GM19035 (cell line): Measurements from ENCODE around the gene BABAM2.

ENCODE experiments used
- ATAC-seq: cut with Tn5 transposase; IDR thresholded peaks from one replicate; pipeline ENCODE4 v1.9.1; 2021; ENCODE audit not compliant: unreplicated experiment

Gene BABAM2

DNA sequence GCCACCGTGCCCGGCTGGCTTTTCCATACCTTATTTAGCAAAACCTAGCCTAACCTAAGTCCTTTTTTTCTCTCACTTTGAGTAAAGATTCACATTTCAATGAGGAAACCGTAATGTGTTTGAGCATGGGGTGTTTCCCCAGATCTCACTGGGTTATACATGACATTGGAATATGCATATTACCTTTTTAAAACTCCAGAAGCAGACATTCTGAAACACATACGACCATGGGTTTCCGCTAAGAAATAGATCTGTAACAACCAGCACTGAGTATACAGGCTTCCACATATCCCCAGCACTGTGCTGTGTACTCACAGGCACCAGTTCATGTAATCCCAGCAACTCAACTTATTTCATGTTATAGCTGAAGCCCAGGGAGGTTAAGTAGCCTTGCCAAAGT is 461.1 kb downstream of the BABAM2 start:
- ATAC-seq = no peak

DNA sequence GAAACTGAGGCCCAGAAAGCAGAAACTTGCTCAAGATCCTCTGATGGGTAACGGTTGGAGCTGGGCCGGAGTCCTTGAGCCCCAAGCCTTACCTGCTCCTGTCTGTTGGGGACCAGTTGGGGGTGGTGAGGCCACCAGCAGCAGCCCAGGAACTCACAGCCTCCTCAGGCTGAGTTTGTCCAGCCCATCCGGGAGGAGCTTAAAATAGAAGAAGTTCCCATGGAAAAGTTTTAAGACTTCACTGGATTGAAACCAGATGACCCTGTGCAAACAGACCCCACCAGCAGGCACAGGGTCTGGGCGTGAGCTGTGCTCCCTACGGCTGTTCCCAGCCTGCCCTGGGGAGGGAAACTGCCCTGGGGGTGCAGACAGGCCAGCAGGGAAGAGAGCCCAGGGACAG is 461.6 kb downstream of the BABAM2 start:
- no peak for ATAC-seq

DNA sequence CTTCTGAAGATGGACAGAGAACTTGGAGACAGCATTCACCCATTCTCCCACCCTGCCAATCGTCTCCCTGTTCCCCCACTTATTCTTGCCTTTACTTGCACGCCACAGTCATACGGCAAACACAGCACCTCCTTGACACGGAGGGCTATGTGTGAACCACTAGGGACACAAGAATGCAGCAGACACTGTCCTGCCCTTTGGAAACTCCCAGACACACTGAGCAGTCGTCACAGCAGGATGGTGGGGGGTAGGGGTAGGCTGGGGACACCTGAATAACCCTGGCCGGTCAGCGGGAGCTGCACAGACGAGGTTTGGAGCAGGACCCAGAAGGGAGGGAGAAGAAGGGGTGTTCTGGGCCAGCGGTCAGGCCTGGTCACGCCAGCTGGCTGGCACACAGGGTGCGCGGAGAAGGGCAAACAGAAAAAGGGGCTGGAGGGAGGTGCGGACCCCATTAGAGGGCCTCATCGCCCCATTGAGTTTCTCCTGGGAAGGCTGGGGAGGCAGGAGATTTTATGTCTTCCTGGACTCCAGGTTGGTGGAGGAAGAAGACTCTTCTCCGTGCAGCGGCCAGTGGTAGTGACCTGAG is 462.2 kb downstream of the BABAM2 start:
- no peak for ATAC-seq

DNA sequence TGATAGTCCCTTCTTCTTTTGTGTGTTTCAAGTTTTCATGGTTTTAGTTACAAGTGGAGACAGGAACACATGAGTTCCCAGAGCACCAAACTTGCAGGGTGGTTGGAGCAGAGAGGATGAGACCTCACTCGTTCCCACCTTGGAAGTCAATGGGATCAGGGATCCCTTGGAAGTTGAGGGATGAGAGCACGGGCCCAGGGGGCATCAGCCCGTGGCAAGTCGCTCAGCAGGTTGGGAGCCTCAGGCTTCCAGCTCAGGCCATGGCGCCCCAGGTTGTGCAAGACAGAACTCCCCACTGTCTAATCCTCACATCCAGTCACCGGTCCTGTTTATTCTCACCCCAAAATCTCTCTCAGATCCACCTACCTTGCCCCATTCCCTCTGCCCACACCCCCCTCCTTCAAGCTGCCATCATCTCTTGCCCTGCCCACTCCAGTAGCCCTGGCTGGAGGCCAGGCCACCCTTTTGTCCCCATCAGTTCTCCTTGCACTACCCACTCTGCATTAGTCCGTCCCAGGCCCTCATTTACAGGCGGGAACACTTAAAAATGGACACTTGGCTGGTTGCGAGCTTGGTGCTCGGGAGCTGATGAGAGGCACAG is 464.5 kb downstream of the BABAM2 start:
- ATAC-seq = no peak

DNA sequence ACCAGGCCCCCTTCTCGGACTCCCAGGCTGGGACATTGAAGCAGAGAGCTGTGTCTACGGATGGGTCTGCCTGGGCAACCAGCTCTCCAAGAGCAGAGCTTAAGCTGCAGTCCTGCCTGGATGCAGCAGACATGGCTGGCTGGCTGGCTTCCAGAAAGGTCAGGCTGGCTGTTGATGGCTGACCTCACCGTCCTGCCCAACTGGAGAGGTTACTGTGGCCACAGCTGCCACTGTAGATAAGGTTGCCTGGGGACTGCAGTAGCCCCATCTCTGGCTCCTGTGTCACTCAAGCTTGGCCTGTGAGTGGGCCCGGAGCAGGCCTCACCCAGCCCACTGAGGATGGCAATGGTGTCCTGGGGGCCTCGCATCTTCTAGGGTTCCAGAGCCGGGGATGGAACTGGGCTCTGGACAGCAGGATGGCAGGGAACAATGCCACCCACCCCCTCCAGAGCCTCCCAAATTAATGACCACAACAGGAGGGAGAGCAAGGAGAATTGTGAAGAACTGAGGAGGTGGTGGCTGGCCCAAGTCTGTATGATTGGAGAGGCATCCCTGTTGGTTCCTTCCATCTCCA is 465.1 kb downstream of the BABAM2 start:
- ATAC-seq = no peak

DNA sequence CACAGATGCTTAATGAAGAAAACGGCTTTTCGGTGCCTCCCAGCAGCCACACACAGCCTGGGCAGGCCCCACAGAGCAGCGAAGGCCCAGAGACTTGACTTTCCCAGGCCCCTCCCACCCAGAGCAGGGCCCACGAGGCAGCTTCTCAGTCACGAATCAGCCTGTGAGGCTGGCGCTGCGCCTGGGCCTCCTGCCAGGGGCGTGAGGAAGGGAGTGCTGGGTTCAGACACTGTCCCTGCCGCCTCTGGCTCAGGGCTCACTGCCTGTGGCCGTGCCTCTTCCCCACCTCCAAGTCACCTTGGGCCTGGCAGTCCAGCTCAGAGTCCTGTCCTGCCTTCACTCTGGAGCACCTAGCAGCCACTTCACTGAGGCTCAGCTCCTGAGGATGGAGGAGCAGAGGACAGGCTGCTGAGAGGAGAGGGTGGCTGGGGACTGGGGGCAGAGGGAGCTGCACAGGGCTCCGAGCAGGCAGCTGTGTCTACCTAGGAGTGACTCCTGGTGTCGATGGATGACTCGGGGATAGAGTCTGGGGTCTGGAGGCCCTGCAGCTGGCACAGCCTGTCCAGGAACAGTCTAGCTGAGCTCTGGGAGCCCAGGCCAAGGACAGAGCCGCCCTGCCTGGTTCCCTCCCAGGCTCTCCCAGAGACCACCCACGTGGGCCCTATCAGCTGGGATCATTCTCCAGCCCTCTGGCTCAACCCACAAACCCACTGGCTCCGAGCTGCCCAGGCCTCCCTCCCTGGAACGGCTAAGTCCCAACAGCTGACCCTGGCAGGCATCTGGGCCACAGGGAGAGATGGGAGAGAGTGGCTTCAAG is 465.8 kb downstream of the BABAM2 start:
- no peak for ATAC-seq

DNA sequence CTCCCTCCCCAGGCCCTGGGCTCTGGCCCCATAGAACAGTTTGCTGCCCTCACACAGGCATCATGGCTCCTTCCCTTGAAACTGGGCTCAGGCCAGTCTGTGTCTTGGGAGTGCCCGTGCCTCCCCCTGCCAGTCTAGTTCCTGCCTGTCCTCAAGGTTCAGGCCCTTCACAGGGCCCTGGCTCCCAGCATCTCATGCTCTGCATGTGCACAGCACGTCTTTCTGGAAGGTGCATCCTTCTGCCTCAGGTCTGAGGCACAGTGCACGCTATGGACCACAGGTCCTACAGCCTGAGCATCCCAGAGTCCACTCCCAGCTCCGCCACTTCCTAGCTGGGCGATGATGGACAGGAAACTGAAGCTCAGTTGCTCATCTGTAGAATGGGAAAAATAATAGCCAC is 466.5 kb downstream of the BABAM2 start:
- ATAC-seq = no peak

DNA sequence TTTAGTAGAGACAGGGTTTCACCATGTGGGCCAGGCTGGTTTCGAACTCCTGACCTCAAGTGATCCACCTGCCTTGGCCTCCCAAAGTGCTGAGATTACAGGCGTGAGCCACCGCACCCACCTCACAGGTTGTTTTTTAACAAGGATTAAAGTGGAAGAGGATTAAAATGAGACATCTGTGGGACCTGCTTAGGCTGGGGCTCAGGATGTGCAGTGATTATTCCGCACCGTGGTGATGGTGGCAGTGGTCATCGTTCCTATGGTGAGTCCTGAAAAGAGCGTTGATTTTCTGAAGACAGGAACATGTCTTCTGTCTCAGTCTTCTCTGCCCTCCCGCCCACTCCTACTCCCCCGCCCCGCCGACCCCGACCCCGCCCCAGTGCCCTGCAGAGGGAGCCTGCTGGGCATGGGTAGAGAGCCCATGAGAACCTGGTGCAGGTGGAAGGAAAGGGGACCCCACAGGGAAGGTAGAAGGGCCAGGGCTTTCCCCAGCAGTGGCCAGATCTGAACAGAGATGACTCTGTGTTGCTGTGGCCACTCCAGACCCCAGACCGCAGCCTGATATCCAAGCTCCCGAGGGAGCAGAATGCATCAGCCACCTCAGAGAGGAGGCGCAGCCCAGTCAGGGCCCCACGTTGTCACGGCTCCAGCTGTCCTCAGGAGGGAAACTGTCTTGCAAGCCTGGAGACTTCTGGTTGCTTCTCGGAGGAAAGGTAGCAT is 467.6 kb downstream of the BABAM2 start:
- no peak for ATAC-seq

DNA sequence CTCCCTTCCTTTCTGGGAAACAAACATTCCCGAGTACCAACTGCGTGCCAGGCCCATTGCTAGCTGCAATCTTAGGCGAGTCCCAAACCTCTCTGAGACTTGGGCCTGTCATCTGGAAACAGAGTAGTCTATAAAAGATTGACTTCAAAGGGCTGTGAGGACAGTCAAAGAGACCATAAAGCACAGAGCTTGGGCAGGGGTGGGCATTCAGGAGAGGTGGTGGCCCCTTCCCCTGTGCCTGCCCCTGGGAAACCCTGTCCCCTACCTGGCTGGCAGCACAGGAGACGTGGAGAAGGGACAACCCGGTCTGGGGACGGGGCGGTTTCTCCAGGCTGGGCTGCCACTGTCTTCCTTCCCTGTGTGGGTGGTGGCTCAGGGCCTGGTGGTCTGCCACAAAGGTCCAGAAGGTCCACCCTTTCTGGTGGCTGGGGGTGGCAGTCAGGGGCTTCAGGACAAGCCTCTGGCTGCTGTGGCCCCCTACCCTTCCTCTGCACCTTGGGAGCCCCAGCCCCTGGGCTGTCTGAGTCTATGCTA is 468.2 kb downstream of the BABAM2 start:
- no peak for ATAC-seq

DNA sequence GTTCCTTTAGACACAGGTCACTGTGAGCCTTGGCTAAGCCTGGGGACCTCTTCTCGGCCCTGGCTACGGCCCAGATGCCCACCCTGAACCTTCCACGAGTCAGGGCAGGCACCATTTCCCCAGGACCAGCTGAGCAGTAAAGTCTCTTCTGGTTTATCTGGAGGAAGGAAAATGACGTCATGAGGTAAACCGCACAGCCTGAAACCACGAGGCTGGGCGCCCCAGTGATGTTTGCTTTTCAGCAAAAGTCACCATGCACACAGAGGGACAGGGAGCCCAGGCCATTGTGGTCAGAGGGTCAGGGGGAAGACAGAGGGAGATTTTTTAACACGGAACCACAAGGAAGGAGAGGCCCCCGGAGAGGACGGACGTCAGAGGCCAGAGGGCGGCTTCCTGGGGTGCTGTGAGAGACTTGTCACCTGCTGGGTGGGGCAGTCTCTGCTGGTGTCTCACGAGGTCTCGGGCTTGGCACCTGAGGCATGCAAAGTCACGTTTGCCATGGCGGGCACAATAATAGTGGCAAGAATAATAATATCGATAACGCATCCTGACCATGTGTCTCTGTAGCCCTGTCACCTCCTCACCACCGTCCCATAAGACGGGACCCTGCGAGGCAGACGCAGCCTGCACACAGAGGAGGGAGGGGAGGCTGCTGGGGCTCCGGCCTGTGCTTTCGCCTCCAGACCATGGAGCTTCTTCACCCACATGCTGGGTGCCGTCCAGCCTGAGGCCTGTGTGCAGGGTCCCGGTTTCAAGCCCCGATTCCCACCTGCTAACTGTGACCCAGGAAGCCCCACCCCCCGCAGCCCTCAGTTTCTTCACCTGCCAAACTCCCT is 468.9 kb downstream of the BABAM2 start:
- ATAC-seq = peak; percentile 79

DNA sequence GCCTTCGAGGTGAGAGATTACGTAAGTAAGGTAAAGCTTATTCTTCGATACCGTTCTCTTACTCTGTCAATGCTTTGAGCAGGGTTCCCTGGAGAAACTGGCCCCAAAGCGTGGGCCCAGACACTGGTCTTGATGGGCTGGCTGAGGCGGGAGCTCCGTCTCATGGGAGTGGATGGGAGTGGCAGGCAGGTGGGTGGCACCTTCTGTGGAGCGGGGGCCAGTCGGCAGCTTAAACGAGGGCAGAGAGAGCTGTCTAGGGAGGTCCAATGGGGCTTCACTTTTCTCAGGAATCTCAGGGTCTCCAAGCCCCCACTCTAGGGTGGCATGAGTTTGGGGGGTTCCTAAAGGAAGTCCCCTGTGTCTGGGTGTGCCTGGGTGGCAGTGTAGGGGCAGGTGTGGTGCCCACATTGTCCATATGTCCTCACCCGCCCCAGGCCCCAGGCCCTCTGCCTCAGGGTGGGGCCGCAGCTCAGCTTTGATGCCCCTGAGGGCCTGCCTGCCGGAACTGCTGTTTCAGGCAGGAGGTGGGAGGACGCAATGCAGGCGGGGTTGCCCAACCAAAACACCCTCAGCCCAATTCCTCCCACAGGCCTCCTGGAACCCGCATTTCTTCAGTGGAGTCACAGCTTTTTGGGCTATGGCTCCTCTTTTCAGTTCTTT is 469.7 kb downstream of the BABAM2 start:
- ATAC-seq = no peak

DNA sequence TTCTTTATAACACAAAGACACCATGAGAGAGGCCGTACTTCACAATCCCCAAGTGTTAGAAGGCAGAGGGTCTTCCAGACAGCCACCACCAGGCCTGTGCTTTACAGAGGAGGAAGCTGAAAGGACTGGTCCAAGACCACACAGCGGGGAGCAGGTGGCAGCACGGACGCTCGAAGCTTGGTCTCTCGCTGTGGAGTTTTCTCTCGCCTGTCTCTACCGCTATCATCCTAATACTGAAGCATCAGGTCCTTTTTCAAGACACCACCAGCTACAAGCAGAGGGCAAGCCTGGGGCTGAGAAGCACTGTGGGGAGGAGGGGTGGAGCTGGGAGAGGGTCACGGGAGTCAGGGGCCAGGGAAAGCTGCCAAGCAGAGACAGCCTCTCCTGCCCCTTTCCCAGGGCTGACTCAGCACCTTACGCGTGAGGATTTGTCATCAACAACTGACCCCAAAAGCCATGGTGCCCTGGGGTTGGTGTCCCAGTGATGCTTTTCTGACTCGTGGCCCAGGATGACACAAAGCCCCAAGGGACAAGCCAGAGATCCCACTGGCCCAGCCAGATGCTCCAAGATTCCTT is 470.3 kb downstream of the BABAM2 start:
- ATAC-seq = no peak

DNA sequence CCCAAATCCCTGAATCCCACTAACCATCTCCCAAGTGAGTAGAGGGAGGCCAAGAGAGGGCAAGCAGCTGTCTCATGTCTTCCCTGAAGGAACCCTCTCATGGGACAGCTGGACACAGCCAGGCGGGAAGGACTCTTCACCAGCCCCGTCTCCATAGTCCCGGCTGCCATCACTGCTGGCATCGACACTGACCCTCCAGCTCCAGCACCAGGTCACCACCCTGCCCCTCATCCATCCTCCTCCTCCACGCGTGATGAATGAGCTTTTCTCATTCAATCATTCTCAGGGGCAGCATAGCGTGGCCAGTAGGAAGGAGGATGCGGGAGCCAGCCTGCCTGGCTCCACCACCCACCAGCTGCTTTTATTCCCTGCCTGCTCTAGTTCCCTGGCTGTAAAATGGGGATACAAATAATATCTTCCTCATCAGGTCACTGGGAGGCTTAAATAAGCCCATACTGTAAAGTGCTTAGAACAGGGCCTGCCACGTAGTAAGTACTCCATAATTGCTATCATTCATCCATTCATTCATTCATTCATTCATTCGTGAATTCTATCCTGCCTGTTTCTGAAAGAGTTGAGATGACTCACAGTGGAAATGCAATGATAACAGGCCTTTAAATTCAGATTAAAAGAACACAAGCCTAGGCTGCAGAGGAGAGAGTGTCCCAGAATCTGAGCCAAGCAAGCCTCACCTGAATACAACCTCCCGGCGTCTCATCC is 471.6 kb downstream of the BABAM2 start:
- ATAC-seq = no peak

DNA sequence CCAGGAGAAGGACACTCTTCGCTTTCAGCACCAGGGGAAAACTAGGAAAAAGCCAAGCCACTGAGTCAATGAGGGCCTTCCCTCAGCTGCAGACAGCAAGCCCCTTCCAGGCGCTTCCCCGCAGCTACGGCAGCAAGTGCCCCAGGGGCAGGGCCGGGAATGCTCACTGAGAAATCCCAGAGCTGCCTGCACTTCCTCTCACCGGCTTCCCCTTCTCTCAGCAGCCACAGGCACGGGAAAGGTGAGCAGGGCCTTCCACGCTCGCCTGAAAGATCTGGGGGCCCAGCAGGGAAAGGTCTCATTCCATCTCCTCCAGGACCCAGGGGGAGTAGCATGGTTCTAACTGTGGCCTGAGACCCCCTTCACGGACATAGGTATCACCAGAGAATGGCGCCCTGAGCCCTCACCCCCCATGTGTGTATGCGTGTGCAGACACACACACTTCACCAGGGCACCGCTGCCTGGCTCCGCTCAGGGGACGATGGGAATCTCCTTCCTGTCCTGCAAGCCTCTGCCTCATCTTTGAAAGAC is 472.5 kb downstream of the BABAM2 start:
- no peak for ATAC-seq

DNA sequence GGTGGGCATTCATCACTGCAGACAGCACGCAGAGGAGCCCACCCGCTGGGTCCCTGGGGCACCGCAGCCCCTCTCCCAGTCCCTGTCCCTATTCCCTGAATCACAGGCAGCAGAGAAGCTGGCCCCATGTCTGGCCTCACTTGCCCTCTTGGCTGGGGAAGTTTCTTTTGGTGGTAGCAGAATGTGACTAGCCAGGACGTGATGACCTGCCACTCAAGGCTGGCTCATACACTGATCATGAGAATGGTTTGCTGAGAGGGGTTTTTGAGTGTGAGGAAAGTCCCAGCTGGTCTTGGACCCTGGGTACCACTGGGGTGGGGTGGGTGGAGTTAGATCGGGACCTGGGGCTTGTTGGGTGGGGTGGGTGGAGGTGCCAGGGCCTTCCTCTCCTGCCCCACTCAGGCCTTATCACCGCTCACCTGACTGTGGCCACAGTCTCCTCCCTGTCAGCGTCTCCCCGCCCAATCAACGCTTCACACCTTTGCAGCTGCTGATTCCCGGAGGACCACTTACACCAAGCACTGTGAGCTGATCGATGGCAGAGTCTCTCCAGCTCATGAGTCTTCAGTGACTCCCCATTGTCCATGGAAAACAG is 473.3 kb downstream of the BABAM2 start:
- no peak for ATAC-seq

DNA sequence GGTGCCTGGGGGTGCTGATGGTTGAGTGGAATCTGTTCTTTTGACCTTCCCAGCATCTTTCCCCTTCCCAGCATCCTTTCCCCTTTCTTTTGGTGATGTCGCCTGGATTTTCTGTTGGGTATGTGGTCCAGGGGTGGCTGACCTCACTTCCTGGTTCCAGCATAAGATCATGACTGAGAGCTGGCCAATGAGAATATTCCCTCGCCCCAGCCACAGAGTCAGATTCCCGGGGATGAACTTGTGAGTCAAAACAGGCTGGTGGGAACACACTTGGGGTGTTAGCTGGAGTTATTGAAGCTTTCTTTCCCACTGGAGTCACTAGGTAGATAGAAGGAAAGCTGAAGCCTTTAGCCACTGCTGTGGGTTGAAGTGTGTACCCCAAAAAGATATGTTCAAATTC is 474.1 kb downstream of the BABAM2 start:
- ATAC-seq = no peak

DNA sequence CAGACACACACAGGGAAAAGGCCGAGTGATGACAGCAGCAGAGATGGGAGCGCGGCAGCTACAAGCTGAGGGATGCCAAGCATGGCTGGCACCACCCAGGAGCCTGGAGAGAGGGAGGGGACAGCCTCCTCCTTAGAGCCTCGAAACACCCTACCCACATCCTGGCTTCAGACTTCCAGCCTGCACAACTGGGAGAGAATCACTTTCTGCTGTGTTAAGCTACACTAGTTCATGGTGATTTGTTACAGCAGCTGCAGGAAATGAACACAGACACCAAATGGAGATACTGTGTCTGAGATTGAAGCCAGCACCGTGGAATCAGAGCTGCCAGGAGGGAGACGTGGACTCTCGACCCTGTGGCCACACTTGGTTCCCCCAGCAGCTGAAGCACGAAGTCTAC is 474.6 kb downstream of the BABAM2 start:
- no peak for ATAC-seq

DNA sequence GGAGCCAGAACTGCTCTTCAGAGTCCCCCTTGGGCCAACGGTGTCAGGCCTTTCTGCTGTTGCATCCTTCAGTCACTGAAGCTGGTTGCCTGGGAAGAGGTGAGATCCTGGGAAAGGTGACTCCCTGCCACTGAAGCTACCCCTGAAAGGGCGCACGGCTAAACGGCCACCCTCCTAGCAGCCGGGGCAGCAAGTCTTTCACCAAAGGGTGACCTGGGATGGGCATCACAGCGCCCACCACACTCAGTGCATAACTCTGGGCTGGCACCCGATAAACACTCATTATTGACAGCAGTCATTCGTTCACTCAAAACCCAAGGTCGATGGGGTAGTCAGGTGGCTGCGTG is 475.6 kb downstream of the BABAM2 start:
- ATAC-seq = no peak
